ENCODE results near the gene ADPGK.

- no peak for TF ChIP-seq CTCF (IDR thresholded peaks at IDR 0.05; ENCODE audit: insufficient read depth, low read depth, low read length)
- no peak for TF ChIP-seq EZH2 (IDR thresholded peaks at IDR 0.05; ENCODE audit: insufficient read depth, low read length)
Observed at GRCh38 chr15:72813345-72814004, 29.9 kb upstream of the ADPGK start.

Measured in astrocyte (in vitro differentiated cells and primary cell).